Cardiac atrium fibroblast (primary cell): ENCODE data around the gene LTV1. TPM values are rescaled to one million over a fixed set of nuclear protein-coding genes. Genes with fewer than 3 reads are reported as not detected.

ENCODE experiments used
- total RNA-seq: library from RNA; depleted of rRNA; stranded (reverse); fragments of >200 nt; gene quantifications from 2 replicates; pipeline ENCODE4 v1.2.3, GENCODE V29; 2015

LTV1 gene
- 11.2 and 12.1 TPM in 2 replicates for total RNA-seq

GRCh38 chr6:143842902-143843676, at the start of gene LTV1:
TSS of gene LTV1 (plus strand) at chr6:143843338. CDS start at chr6:143843478, 140 bp downstream.

GRCh38 chr6:143864234-143864633, 21.1 kb downstream of the LTV1 start, which contains the start of gene ZC2HC1B:
TSS of gene ZC2HC1B (plus strand) at chr6:143864474. CDS start at chr6:143864540, 66 bp downstream.

Other genes with a start within 250 kb of the LTV1 start
- 72.8 and 110 TPM in 2 replicates for gene PHACTR2, start 165.4 kb upstream of the LTV1 start, total RNA-seq
- gene ZC2HC1B, start 21.1 kb downstream of the LTV1 start, total RNA-seq, result not detected in 2 replicates
- 51.2 and 52.4 TPM in 2 replicates for gene PLAGL1, start 164.9 kb downstream of the LTV1 start, total RNA-seq